ENCODE measurements around the gene ARMCX4.
"Not testable (repeated sequence)": the region's sequence is repeated elsewhere in the genome, so short reads cannot be mapped to it uniquely, and the experiment has no call there.

ARMCX4 gene

GRCh38 chrX:101485212-101485949, at the start of gene ARMCX4:
Gene ARMCX4, plus strand, starts transcription at chrX:101485456. Its CDS starts 3,134 bp downstream, at chrX:101488590.
- DNase-seq (ENCODE audit: insufficient read length, low spot score) (no peak), FAIRE-seq (no peak)

- DNase-seq (ENCODE audit: insufficient read length, low spot score) (no peak), FAIRE-seq (no peak)
Measured at GRCh38 chrX:101442085-101442484, 43.2 kb upstream of the ARMCX4 start.

- no peak for DNase-seq (ENCODE audit: insufficient read length, low spot score)
- no peak for FAIRE-seq
Measured at GRCh38 chrX:101449279-101449678, 36.0 kb upstream of the ARMCX4 start.

GRCh38 chrX:101450085-101450484, 35.2 kb upstream of the ARMCX4 start:
- no peak for DNase-seq (ENCODE audit: insufficient read length, low spot score)
- FAIRE-seq: no peak

GRCh38 chrX:101450961-101451360, 34.3 kb upstream of the ARMCX4 start:
- FAIRE-seq: no peak
- DNase-seq (ENCODE audit: insufficient read length, low spot score): no peak

GRCh38 chrX:101452056-101452455, 33.2 kb upstream of the ARMCX4 start:
- no peak for DNase-seq (ENCODE audit: insufficient read length, low spot score)
- no peak for FAIRE-seq

GRCh38 chrX:101460669-101461068, 24.6 kb upstream of the ARMCX4 start:
- no peak for DNase-seq (ENCODE audit: insufficient read length, low spot score)
- no peak for FAIRE-seq

- DNase-seq (ENCODE audit: insufficient read length, low spot score) (no peak), FAIRE-seq (no peak)
Measured at GRCh38 chrX:101462892-101463291, 22.4 kb upstream of the ARMCX4 start.

- FAIRE-seq (no peak), DNase-seq (ENCODE audit: insufficient read length, low spot score) (no peak)
Measured at GRCh38 chrX:101478366-101478765, 6.9 kb upstream of the ARMCX4 start.

GRCh38 chrX:101482296-101482695, 3.0 kb upstream of the ARMCX4 start:
- DNase-seq (ENCODE audit: insufficient read length, low spot score) (no peak), FAIRE-seq (no peak)

GRCh38 chrX:101483705-101484104, 1.6 kb upstream of the ARMCX4 start:
- DNase-seq (ENCODE audit: insufficient read length, low spot score): no peak
- FAIRE-seq: no peak

GRCh38 chrX:101484135-101484534, 1.1 kb upstream of the ARMCX4 start:
- DNase-seq (ENCODE audit: insufficient read length, low spot score): no peak
- no peak for FAIRE-seq

- DNase-seq (ENCODE audit: insufficient read length, low spot score) (no peak), FAIRE-seq (no peak)
Measured at GRCh38 chrX:101488796-101489195, 3.5 kb downstream of the ARMCX4 start.

GRCh38 chrX:101491943-101492342, 6.7 kb downstream of the ARMCX4 start:
- DNase-seq (ENCODE audit: insufficient read length, low spot score) (no peak), FAIRE-seq (no peak)

- DNase-seq (ENCODE audit: insufficient read length, low spot score) (no peak), FAIRE-seq (no peak)
Measured at GRCh38 chrX:101493225-101493624, 8.0 kb downstream of the ARMCX4 start.

- not testable (repeated sequence) for DNase-seq (ENCODE audit: insufficient read length, low spot score); FAIRE-seq
Measured at GRCh38 chrX:101502929-101503328, 17.7 kb downstream of the ARMCX4 start.

- DNase-seq (ENCODE audit: insufficient read length, low spot score): no peak
- no peak for FAIRE-seq
Measured at GRCh38 chrX:101507372-101507771, 22.1 kb downstream of the ARMCX4 start.

- FAIRE-seq: no peak
- no peak for DNase-seq (ENCODE audit: insufficient read length, low spot score)
Measured at GRCh38 chrX:101507986-101508385, 22.7 kb downstream of the ARMCX4 start.

GRCh38 chrX:101530944-101531343, 45.7 kb downstream of the ARMCX4 start:
- DNase-seq (ENCODE audit: insufficient read length, low spot score) (no peak), FAIRE-seq (no peak)
